OCI-LY1 (cell line): ENCODE results near the gene NR2C2.
"Not testable (repeated sequence)": the region's sequence is repeated elsewhere in the genome, so short reads cannot be mapped to it uniquely, and the experiment has no call there.

Source experiments
- H2AFZ ChIP-seq: fragments of 200-600 bp; sonication (generic), shearing (Covaris generic); 2 replicates; pipeline ENCODE4 v1.6.0; 2014; ENCODE audit warnings: antibody characterized with exemption, mild to moderate bottlenecking, low read length
- H3F3A ChIP-seq: fragments of 200-600 bp; sonication (generic), shearing (Covaris generic); 2 replicates; pipeline ENCODE4 v1.6.0; 2014; ENCODE audit warnings: mild to moderate bottlenecking, antibody characterized with exemption, low read length, moderate library complexity; ENCODE audit not compliant: insufficient read depth
- H3K27ac ChIP-seq: fragments of 200-600 bp; sonication (generic); 2 replicates; pipeline ENCODE4 v1.5.1; 2014; ENCODE audit warnings: low read length, mixed run types, mild to moderate bottlenecking, low read depth; ENCODE audit not compliant: poor library complexity, severe bottlenecking
- H3K27me3 ChIP-seq: fragments of 200-600 bp; sonication (generic); 2 replicates; pipeline ENCODE4 v1.6.0; 2014; ENCODE audit warnings: antibody characterized with exemption, mild to moderate bottlenecking, low read length, moderate library complexity; ENCODE audit not compliant: insufficient read depth
- H3K36me3 ChIP-seq: fragments of 200-600 bp; sonication (generic); 2 replicates; pipeline ENCODE4 v1.6.1; 2014; ENCODE audit warnings: mild to moderate bottlenecking, antibody characterized with exemption, low read length, moderate library complexity, mixed read lengths; ENCODE audit not compliant: insufficient read depth
- H3K4me1 ChIP-seq: fragments of 200-600 bp; sonication (generic); 2 replicates; pipeline ENCODE4 v1.5.1; 2014; ENCODE audit warnings: mild to moderate bottlenecking, low read length, moderate library complexity; ENCODE audit not compliant: insufficient read depth, severe bottlenecking
- H3K4me2 ChIP-seq: fragments of 200-600 bp; sonication (generic), shearing (Covaris generic); 2 replicates; pipeline ENCODE4 v1.6.1; 2014; ENCODE audit warnings: low read length
- H3K4me3 ChIP-seq: fragments of 200-600 bp; sonication (generic); 2 replicates; pipeline ENCODE4 v1.5.1; 2014; ENCODE audit warnings: low read length, low read depth, mild to moderate bottlenecking, mixed read lengths; ENCODE audit not compliant: poor library complexity, severe bottlenecking
- H3K79me2 ChIP-seq: fragments of 200-600 bp; shearing (Covaris generic); 2 replicates; pipeline ENCODE4 v1.6.1; 2016; ENCODE audit warnings: mixed run types, low read length, mixed read lengths; ENCODE audit not compliant: insufficient read depth
- H3K9ac ChIP-seq: fragments of 200-600 bp; sonication (generic), shearing (Covaris generic); 2 replicates; pipeline ENCODE4 v1.6.1; 2014; ENCODE audit warnings: mild to moderate bottlenecking, low read length, mixed read lengths
- H3K9me2 ChIP-seq: fragments of 200-600 bp; sonication (generic), shearing (Covaris generic); 2 replicates; pipeline ENCODE4 v1.6.1; 2014; ENCODE audit warnings: low read depth, mild to moderate bottlenecking, low read length, mixed read lengths
- H3K9me3 ChIP-seq: fragments of 200-600 bp; shearing (Covaris generic); 2 replicates; pipeline ENCODE4 v1.6.1; 2014; ENCODE audit warnings: low read length, mixed read lengths
- H4K20me1 ChIP-seq: fragments of 200-600 bp; sonication (generic), shearing (Covaris generic); 2 replicates; pipeline ENCODE4 v1.6.0; 2016; ENCODE audit warnings: mild to moderate bottlenecking, low read length; ENCODE audit not compliant: insufficient read depth
- CTCF ChIP-seq: fragments of 200-600 bp; sonication (generic), shearing (Covaris generic); IDR thresholded peaks from 2 replicates; pipeline ENCODE4 v1.5.1; 2017; ENCODE audit warnings: mild to moderate bottlenecking, antibody characterized with exemption, low read length, moderate library complexity, mixed read lengths
- EZH2 ChIP-seq: fragments of 200-600 bp; sonication (generic), shearing (Covaris generic); IDR thresholded peaks from 2 replicates; pipeline ENCODE4 v1.8.0; 2017; ENCODE audit warnings: borderline replicate concordance, mixed run types, mild to moderate bottlenecking, antibody characterized with exemption, low read length, moderate library complexity, mixed read lengths

Gene NR2C2

GRCh38 chr3:14997941-14998340 is 50.6 kb downstream of the NR2C2 start:
- no peak for TF ChIP-seq CTCF
- TF ChIP-seq EZH2: no peak
- H3K9me2 ChIP-seq: no peaks in the 10 kb centered on the region
- H4K20me1 ChIP-seq: no peaks in the 10 kb centered on the region
- peaks cover 4% of the 10 kb centered on the region; the same call in 1 of the 2 replicates for H3K79me2 ChIP-seq
- no peak overlapping the region for H3K27ac ChIP-seq
- no peaks in the 10 kb centered on the region for H3K27me3 ChIP-seq
- H3K4me2 ChIP-seq: no peak overlapping the region
- H3K9me3 ChIP-seq: peaks cover 4% of the 10 kb centered on the region; the same call in 1 of the 2 replicates
- H3K9ac ChIP-seq: no peak overlapping the region
- H3K4me3 ChIP-seq: no peak overlapping the region
- H2AFZ ChIP-seq: no peak overlapping the region
- H3K36me3 ChIP-seq: peaks cover 21% of the 10 kb centered on the region
- H3K4me1 ChIP-seq: no peaks in the 10 kb centered on the region
- no peaks in the 10 kb centered on the region for H3F3A ChIP-seq

GRCh38 chr3:14999182-14999581 is 51.8 kb downstream of the NR2C2 start:
- not testable (repeated sequence) for H3F3A ChIP-seq, H3K4me2 ChIP-seq, H3K9me2 ChIP-seq, H4K20me1 ChIP-seq, H2AFZ ChIP-seq, H3K9ac ChIP-seq, H3K27me3 ChIP-seq, H3K27ac ChIP-seq, H3K9me3 ChIP-seq, H3K79me2 ChIP-seq, H3K4me1 ChIP-seq, H3K4me3 ChIP-seq
- peaks cover 21% of the 10 kb centered on the region for H3K36me3 ChIP-seq

GRCh38 chr3:15007681-15008141 is 60.3 kb downstream of the NR2C2 start:
- no peak for TF ChIP-seq EZH2
- no peak for TF ChIP-seq CTCF

GRCh38 chr3:15009167-15009566 is 61.8 kb downstream of the NR2C2 start:
- Histone ChIP-seq H3K36me3 (peaks cover 39% of the 10 kb centered on the region), H3K9ac (no peak overlapping the region), H3K4me1 (no peaks in the 10 kb centered on the region), H3K9me2 (no peaks in the 10 kb centered on the region), H3K27me3 (no peaks in the 10 kb centered on the region), H4K20me1 (no peaks in the 10 kb centered on the region), H3F3A (no peaks in the 10 kb centered on the region), H3K27ac (no peak overlapping the region), H3K4me3 (no peak overlapping the region), H3K79me2 (no peaks in the 10 kb centered on the region), H2AFZ (no peak overlapping the region), H3K4me2 (no peak overlapping the region), H3K9me3 (no peaks in the 10 kb centered on the region)
- TF ChIP-seq EZH2 (no peak), CTCF (no peak)

More at GRCh38 chr3:15007681-15008141, 60.3 kb downstream of the NR2C2 start:
- Histone ChIP-seq H3K9ac (no peak overlapping the region), H4K20me1 (no peaks in the 10 kb centered on the region), H3K9me3 (no peaks in the 10 kb centered on the region), H3K4me2 (no peak overlapping the region), H3K4me1 (no peaks in the 10 kb centered on the region), H3K36me3 (peaks cover 27% of the 10 kb centered on the region), H3K27ac (no peak overlapping the region), H3K4me3 (no peak overlapping the region), H3K9me2 (no peaks in the 10 kb centered on the region), H2AFZ (no peak overlapping the region), H3K27me3 (no peaks in the 10 kb centered on the region), H3K79me2 (no peaks in the 10 kb centered on the region), H3F3A (no peaks in the 10 kb centered on the region)
